GM18873 (cell line): ENCODE measurements around the gene LEMD2.

Experiments
- ATAC-seq: cut with Tn5 transposase; IDR thresholded peaks from one replicate; pipeline ENCODE4 v1.9.1; 2021; ENCODE audit warnings: mild to moderate bottlenecking, moderate library complexity, moderate number of reproducible peaks; ENCODE audit not compliant: unreplicated experiment, low FRiP score

LEMD2 gene

DNA sequence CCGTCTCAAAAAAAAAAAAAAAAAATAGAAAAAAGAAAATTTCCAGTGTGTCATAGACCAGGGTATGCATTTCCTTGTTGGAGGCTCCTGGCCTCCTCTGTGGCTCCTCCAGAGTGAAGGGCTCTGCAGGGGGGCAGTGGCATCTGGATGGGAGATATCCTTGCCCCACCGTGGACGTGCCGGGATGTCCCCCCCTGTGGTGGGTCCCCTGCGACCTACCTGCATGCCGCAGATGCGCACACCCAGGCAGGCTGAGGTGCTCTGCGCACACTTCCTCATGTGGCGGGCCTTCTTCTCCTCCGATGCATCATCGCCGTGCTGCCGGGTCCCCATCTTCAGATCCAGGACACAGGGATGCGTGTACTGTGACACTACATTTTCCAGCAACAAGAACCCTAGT lies 63.7 kb downstream of the LEMD2 start:
- ATAC-seq: no peak

DNA sequence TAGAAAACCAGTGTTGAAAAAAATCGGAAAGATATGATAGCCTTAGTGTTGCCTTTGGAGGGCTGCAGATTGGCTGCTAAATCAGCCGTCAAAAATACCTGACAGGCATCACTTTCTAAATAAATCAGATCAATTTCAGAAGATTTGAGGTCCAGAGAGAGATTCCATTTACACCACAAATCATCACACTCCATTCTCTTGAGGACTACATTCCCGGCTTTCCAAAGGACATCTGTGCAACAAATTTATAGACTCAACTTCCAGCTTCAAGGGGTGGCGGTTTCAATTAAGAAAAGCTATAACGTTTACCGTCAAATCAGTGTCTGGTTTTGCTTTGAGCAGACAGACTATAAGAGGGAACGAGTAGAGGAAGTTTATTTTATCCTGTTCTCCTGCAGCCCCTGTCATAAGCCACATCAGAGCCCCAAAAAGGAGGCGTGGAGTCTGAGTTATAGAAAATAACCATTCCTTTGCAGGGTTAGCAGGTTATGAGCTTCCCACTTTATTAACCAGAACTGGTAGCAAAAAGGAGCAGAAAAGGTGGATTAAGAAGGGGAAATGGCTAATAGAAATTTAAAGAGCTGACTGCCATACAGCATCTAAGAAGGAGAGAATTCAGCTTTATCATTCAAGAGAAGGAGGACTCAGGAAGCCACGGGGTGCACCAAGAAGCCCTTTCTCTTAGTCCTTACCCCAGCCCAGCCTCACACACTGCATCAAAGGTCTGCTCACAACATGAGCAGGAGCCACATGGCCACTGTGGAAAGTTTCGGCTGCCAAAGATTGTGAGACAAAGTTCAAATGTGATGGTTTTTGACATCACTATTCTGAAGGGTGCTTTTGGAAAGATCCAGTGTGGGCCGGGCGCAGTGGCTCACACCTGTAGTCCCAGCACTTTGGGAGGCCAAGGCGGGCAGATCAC lies 64.6 kb downstream of the LEMD2 start:
- ATAC-seq: no peak

DNA sequence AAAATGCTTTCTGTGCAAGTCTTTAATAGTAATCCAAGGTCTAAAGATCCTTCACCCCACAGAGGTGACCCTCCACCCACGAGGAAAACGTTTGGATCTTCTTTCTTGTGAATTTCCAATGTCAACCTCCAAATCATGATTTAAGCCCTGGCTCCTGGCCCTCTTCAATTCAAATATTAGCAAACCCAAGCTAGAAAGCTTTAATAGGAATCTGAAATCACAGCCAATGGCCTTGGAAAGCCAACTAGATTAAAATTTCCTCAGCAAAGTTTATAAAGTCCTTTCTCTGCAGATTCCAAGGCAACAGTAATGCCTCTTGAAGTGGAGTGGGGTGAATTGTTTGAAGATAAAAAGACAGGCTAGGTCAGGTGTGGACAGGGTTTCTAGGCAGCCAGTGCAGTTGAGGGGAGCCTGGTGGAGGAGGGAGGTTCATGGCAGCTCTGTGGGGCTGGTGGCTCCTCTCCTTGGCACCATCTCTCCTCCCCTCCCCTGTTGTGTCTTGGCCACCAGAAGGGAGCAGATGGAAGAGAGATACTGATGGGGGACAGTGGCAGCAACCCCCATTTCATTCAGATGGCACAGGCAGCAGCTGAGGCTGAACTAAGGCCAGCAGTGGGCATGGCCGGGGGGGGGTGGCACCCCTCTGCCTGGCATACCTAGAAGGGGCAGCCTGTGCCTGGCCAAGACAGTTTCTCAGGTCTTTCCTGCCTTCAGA lies 65.4 kb downstream of the LEMD2 start:
- no peak for ATAC-seq

- no peak for ATAC-seq
Measured at GRCh38 chr6:33722103-33722623, 66.8 kb downstream of the LEMD2 start.

- no peak for ATAC-seq
Measured at GRCh38 chr6:33721508-33721907, 67.4 kb downstream of the LEMD2 start.
